ENCODE data around the gene SLC38A4.

GRCh38 chr12:46752396-46752795, 73.4 kb downstream of the SLC38A4 start:
- no peak for TF ChIP-seq CTCF (conservative IDR thresholded peaks at IDR 0.05; ENCODE audit: low read depth in 2 of 2)
- TF ChIP-seq POLR2AphosphoS5 (IDR thresholded peaks at IDR 0.05; ENCODE audit: low read depth), result no peak
- no peak for TF ChIP-seq EZH2phosphoT487 (IDR thresholded peaks at IDR 0.05; ENCODE audit: unreplicated experiment)
- no peak for TF ChIP-seq REST (IDR thresholded peaks at IDR 0.05; ENCODE audit: unreplicated experiment)
- no peak for TF ChIP-seq CREB1 (CRISPR knock-in tag; IDR thresholded peaks at IDR 0.05; ENCODE audit: low read depth)
